GM12865 (cell line): ENCODE data around the gene MMEL1.
"Not testable (repeated sequence)": the region's sequence is repeated elsewhere in the genome, so short reads cannot be mapped to it uniquely, and the experiment has no call there.

Source experiments
- DNase-seq: peaks from one replicate; pipeline ENCODE4 v3.0.0; 2010; ENCODE audit warnings: low read depth
- H3K4me3 ChIP-seq: 2 replicates; pipeline ENCODE4 v1.5.1; 2011; ENCODE audit warnings: mild to moderate bottlenecking, low read depth, low read length, control low read depth
- CTCF ChIP-seq: IDR thresholded peaks from 2 replicates; pipeline ENCODE4 v1.5.1; 2011; ENCODE audit warnings: low read length, control low read depth, low read depth, inconsistent platforms; ENCODE audit not compliant: insufficient read depth; ENCODE audit errors: missing control alignments

The MMEL1 gene

GRCh38 chr1:2628191-2628932, 4.5 kb downstream of the MMEL1 start:
- H3K4me3 ChIP-seq: no peak overlapping the region
- TF ChIP-seq CTCF: no peak
- DNase-seq: no peak

DNA sequence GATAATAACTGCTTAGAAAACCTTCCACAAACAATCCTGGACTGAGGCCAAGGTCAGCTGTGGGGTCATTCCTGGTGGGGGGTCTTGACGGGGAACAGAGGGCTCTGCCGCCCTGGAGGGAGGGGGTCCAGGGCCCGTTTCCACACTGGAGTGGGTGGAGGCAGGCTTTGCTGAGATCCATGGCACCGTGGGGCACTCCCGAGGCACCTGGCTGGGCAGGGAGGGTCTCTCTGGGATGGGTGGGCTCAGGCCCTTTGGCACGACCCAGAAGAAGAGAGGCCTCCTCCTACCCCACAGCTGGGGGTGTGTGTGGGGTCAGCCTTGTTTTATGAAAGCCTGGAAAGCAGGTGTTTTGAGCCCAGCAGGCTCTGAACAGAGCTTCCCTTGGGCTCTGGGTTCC, 5.1 kb downstream of the MMEL1 start:
- no peak for TF ChIP-seq CTCF
- no peak overlapping the region for H3K4me3 ChIP-seq
- no peak for DNase-seq

DNA sequence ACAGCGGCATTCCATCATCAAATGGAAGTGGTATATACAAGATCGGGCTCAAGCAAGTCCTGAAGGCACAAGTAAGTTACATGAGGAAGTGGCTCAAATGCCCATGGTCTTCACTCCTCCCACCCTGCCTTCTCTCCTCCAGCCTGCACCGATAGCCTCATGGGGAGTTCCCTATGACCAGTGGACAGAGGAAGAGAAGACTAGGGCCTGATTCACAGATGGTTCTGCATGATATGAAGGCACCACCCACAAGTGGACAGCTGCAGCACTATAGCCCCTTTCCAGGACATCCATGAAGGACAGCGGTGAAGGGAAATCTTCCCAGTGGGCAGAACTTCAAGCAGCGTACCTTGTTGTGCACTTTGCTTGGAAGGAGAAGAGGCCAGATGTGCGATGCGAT, 7.1 kb downstream of the MMEL1 start:
- not testable (repeated sequence) for H3K4me3 ChIP-seq, DNase-seq

DNA sequence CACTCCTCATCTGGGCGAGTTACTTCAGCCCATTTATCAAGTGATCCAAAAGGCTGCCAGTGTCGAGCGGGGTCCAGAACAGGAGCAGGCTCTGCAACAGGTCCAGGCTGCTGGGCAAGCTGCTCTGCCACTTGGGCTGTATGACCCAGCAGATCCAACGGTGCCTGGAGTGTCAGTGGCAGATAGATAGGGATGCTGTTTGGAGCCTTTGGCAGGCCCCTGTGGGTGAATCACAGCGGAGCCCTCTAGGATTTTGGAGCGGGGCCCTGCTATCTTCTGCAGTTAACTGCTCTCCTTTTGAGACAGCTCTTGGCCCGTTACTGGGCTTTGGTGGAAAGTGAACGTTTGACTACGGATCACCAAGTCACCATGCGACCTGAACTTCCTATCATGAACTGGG, 7.5 kb downstream of the MMEL1 start:
- no peak for TF ChIP-seq CTCF
- no peak overlapping the region for H3K4me3 ChIP-seq
- DNase-seq: no peak

GRCh38 chr1:2624735-2625300, 8.0 kb downstream of the MMEL1 start:
- H3K4me3 ChIP-seq: no peak overlapping the region
- no peak for DNase-seq
- TF ChIP-seq CTCF: no peak

DNA sequence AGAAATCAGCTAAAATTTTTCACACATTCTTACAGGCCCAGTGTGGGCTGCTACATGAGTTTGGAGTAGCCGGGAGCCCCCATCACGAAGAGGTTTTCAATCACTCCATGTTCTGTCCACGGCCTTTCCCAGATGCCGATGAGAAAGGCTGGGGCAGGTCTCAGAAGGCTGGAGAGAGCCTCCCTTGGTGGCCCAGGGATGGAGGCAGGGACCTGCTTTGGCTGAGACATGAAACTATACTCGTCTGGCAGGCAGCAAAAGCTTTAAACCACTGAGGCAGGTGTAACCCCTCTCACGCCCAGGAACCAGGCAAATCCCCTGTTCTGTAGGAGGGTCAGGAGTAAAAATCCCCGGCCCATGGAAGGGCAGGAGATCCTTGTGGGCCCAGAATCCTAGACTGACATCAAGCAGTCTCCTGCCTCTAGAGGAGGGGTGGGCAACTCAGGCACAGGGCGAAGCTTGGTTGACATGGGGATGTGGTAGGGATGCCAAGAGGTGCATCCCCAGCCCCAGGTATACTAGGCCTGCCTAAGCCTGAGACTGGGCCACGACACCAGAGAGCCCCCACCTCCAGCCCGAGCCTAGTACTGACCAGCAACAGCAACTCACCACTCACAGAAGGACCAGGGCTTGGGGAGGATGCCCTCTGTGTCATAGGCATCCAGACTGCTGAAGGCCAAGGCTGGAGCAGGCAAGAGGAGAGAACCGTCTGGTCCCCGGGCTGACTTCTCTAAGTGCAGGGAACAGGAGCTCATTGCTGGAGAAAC, 9.1 kb downstream of the MMEL1 start:
- no peak for DNase-seq
- H3K4me3 ChIP-seq: no peak overlapping the region
- TF ChIP-seq CTCF: no peak

DNA sequence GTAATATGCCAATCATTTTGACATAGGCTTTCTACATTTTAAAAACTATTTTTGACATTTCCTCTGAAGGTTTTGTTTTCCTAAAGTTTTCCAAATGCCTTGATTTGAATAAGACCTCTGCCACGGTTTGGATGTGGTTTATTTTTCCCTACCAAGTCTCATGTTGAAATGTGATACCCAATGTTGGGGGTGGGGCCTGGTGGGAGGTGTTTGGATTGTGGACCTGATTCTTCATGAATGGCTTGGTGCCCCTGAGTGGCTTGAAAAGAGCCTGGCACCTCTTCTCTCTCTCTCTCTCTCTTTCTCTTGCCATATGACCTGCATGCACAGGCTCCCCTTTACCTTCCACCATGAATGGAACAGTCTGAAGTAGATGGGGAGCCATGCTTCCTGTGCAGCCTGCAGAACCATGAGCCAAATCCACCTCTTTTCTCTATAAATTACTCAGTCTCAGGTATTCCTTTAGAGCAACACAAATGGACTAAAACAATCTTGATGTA, 14.8 kb downstream of the MMEL1 start:
- DNase-seq: no peak
- H3K4me3 ChIP-seq: no peak overlapping the region
- TF ChIP-seq CTCF: no peak
